ENCODE results near the gene GDF11.

Gene GDF11

GRCh38 chr12:55718015-55718414 is 24.9 kb upstream of the GDF11 start:
- H3K9me3 ChIP-seq (ENCODE audit: insufficient read depth, low read depth, low read length), result no peaks in the 10 kb centered on the region
- peak overlapping the region; percentile 86; the same call in 1 of the 2 replicates for H3K4me3 ChIP-seq (ENCODE audit: low read length)
- peak overlapping the region; percentile 91 for H3K27ac ChIP-seq (ENCODE audit: low read depth, low read length)
- H3K36me3 ChIP-seq (ENCODE audit: insufficient read depth, low read length), result peaks cover under 1% of the 10 kb centered on the region; the same call in 1 of the 2 replicates
- WGBS, result 36% methylated on average over 2 of the region's 4 CpGs
- peaks cover 33% of the 10 kb centered on the region for H3K4me1 ChIP-seq (ENCODE audit: insufficient read depth, low read length)
- peak overlapping the region; percentile 90; the same call in 1 of the 2 replicates for H3K9ac ChIP-seq (ENCODE audit: low read depth, low read length)
- 0 out of 2 replicates have a peak, but pooled peaks cover 1% of the 10 kb centered on the region for H3K27me3 ChIP-seq (ENCODE audit: insufficient read depth, low read length)

- no peaks in the 10 kb centered on the region for H3K9me3 ChIP-seq (ENCODE audit: insufficient read depth, low read depth, low read length)
- H3K27me3 ChIP-seq (ENCODE audit: insufficient read depth, low read length), result no peaks in the 10 kb centered on the region
- 76% methylated on average over 4 of the region's 4 CpGs for WGBS
- H3K4me3 ChIP-seq (ENCODE audit: low read length), result peak overlapping the region; percentile 86; the same call in 1 of the 2 replicates
- peak overlapping the region; percentile 91 for H3K27ac ChIP-seq (ENCODE audit: low read depth, low read length)
- peak overlapping the region; percentile 46; the same call in 1 of the 2 replicates for H3K9ac ChIP-seq (ENCODE audit: low read depth, low read length)
- H3K36me3 ChIP-seq (ENCODE audit: insufficient read depth, low read length), result peaks cover 7% of the 10 kb centered on the region
- peaks cover 33% of the 10 kb centered on the region for H3K4me1 ChIP-seq (ENCODE audit: insufficient read depth, low read length)
Measured at GRCh38 chr12:55718624-55719275, 24.2 kb upstream of the GDF11 start.

DNA sequence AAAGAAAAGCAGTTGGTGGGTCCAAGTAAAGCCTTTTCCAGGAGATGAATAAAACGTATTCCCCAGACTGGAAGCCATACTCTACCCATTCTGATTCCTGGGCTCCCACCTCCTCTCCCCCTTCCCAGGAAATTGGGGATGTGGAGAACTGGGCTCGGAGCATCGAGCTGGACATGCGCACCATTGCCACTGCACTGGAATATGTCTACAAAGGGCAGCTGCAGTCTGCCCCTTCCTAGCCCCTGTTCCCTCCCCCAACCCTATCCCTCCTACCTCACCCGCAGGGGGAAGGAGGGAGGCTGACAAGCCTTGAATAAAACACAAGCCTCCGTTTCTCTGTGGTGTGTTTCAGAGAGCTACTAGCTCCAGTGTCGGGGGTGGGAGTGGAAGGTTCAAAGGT is 23.6 kb upstream of the GDF11 start:
- Histone ChIP-seq H3K4me3 (ENCODE audit: low read length) (no peak overlapping the region), H3K9me3 (ENCODE audit: insufficient read depth, low read depth, low read length) (no peaks in the 10 kb centered on the region), H3K36me3 (ENCODE audit: insufficient read depth, low read length) (peaks cover 13% of the 10 kb centered on the region), H3K27me3 (ENCODE audit: insufficient read depth, low read length) (no peaks in the 10 kb centered on the region), H3K9ac (ENCODE audit: low read depth, low read length) (no peak overlapping the region), H3K4me1 (ENCODE audit: insufficient read depth, low read length) (peaks cover 33% of the 10 kb centered on the region), H3K27ac (ENCODE audit: low read depth, low read length) (no peak overlapping the region)
- WGBS, result 86% methylated on average over 7 of the region's 7 CpGs

- Histone ChIP-seq H3K9me3 (ENCODE audit: insufficient read depth, low read depth, low read length) (no peaks in the 10 kb centered on the region), H3K9ac (ENCODE audit: low read depth, low read length) (no peak within 1 kb of the TSS), H3K27ac (ENCODE audit: low read depth, low read length) (no peak within 1 kb of the TSS), H3K4me3 (ENCODE audit: low read length) (no peak within 1 kb of the TSS), H3K36me3 (ENCODE audit: insufficient read depth, low read length) (peaks cover 19% of the 10 kb centered on the region), H3K27me3 (ENCODE audit: insufficient read depth, low read length) (no peaks in the 10 kb centered on the region), H3K4me1 (ENCODE audit: insufficient read depth, low read length) (peaks cover 32% of the 10 kb centered on the region)
- 91% methylated on average over 6 of the region's 6 CpGs for WGBS
Measured at GRCh38 chr12:55720071-55720564, 22.8 kb upstream of the GDF11 start, which contains the start of gene RDH5. TSS of gene RDH5 (plus strand) at chr12:55720393. CDS start at chr12:55721185, 792 bp downstream.

DNA sequence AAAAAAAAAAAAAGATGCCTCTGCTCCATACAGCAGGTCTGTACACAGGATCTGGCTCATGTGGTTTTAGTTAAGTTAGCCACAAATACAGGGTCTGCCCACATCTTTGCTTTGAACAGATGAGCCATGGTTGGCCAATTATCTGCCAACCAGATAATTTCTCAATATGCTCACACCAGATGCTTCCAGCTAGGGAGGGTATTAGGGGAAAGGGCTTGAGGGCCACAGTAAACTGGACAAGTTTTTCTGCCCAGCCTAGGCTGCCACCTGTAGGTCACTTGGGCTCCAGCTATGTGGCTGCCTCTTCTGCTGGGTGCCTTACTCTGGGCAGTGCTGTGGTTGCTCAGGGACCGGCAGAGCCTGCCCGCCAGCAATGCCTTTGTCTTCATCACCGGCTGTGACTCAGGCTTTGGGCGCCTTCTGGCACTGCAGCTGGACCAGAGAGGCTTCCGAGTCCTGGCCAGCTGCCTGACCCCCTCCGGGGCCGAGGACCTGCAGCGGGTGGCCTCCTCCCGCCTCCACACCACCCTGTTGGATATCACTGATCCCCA is 22.0 kb upstream of the GDF11 start:
- Histone ChIP-seq H3K9me3 (ENCODE audit: insufficient read depth, low read depth, low read length) (no peaks in the 10 kb centered on the region), H3K27me3 (ENCODE audit: insufficient read depth, low read length) (no peaks in the 10 kb centered on the region), H3K9ac (ENCODE audit: low read depth, low read length) (no peak overlapping the region), H3K4me3 (ENCODE audit: low read length) (no peak overlapping the region), H3K36me3 (ENCODE audit: insufficient read depth, low read length) (peaks cover 27% of the 10 kb centered on the region), H3K27ac (ENCODE audit: low read depth, low read length) (no peak overlapping the region), H3K4me1 (ENCODE audit: insufficient read depth, low read length) (peaks cover 27% of the 10 kb centered on the region)
- WGBS, result 69% methylated on average over 9 of the region's 9 CpGs

- no peak overlapping the region for H3K9ac ChIP-seq (ENCODE audit: low read depth, low read length)
- 87% methylated on average over 13 of the region's 14 CpGs for WGBS
- no peak overlapping the region for H3K27ac ChIP-seq (ENCODE audit: low read depth, low read length)
- no peak overlapping the region for H3K4me3 ChIP-seq (ENCODE audit: low read length)
- H3K4me1 ChIP-seq (ENCODE audit: insufficient read depth, low read length), result peaks cover 27% of the 10 kb centered on the region
- no peaks in the 10 kb centered on the region for H3K9me3 ChIP-seq (ENCODE audit: insufficient read depth, low read depth, low read length)
- no peaks in the 10 kb centered on the region for H3K27me3 ChIP-seq (ENCODE audit: insufficient read depth, low read length)
- H3K36me3 ChIP-seq (ENCODE audit: insufficient read depth, low read length), result peaks cover 34% of the 10 kb centered on the region
Measured at GRCh38 chr12:55721601-55722213, 21.2 kb upstream of the GDF11 start.

- peaks cover 36% of the 10 kb centered on the region for H3K36me3 ChIP-seq (ENCODE audit: insufficient read depth, low read length)
- H3K27me3 ChIP-seq (ENCODE audit: insufficient read depth, low read length), result no peaks in the 10 kb centered on the region
- H3K27ac ChIP-seq (ENCODE audit: low read depth, low read length), result no peak overlapping the region
- peaks cover 21% of the 10 kb centered on the region; the same call in 1 of the 2 replicates for H3K4me1 ChIP-seq (ENCODE audit: insufficient read depth, low read length)
- WGBS, result 97% methylated on average over 8 of the region's 8 CpGs
- H3K4me3 ChIP-seq (ENCODE audit: low read length), result no peak overlapping the region
- no peak overlapping the region for H3K9ac ChIP-seq (ENCODE audit: low read depth, low read length)
- H3K9me3 ChIP-seq (ENCODE audit: insufficient read depth, low read depth, low read length), result no peaks in the 10 kb centered on the region
Measured at GRCh38 chr12:55722948-55723347, 20.0 kb upstream of the GDF11 start.

GRCh38 chr12:55723516-55724225 is 19.3 kb upstream of the GDF11 start:
- H3K4me1 ChIP-seq (ENCODE audit: insufficient read depth, low read length), result peaks cover 14% of the 10 kb centered on the region; the same call in 1 of the 2 replicates
- no peaks in the 10 kb centered on the region for H3K27me3 ChIP-seq (ENCODE audit: insufficient read depth, low read length)
- H3K9me3 ChIP-seq (ENCODE audit: insufficient read depth, low read depth, low read length), result no peaks in the 10 kb centered on the region
- H3K27ac ChIP-seq (ENCODE audit: low read depth, low read length), result no peak overlapping the region
- WGBS, result 92% methylated on average over 10 of the region's 10 CpGs
- H3K4me3 ChIP-seq (ENCODE audit: low read length), result no peak overlapping the region
- H3K9ac ChIP-seq (ENCODE audit: low read depth, low read length), result no peak overlapping the region
- peaks cover 36% of the 10 kb centered on the region for H3K36me3 ChIP-seq (ENCODE audit: insufficient read depth, low read length)

DNA sequence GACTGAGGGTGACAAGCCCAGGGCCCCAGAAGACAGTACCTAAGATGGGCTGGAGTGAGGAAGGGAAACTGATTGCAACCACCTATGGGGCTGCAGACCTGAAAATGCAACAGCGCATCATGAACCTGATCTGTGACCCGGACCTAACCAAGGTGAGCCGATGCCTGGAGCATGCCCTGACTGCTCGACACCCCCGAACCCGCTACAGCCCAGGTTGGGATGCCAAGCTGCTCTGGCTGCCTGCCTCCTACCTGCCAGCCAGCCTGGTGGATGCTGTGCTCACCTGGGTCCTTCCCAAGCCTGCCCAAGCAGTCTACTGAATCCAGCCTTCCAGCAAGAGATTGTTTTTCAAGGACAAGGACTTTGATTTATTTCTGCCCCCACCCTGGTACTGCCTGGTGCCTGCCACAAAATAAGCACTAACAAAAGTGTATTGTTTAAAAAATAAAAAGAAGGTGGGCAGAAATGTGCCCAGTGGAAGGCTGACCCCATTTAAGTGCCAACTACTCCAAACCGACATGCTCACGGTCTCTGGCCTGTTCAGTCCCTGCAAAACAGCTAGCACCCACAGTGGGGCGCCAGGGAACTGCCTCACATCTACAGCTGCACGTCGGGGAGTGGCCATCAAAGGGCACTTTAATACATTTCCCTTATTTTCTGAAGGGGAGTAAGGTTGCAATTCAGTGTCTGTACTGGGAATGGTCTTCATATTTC is 18.5 kb upstream of the GDF11 start:
- Histone ChIP-seq H3K27me3 (ENCODE audit: insufficient read depth, low read length) (no peaks in the 10 kb centered on the region), H3K36me3 (ENCODE audit: insufficient read depth, low read length) (peaks cover 36% of the 10 kb centered on the region), H3K27ac (ENCODE audit: low read depth, low read length) (no peak overlapping the region), H3K4me1 (ENCODE audit: insufficient read depth, low read length) (peaks cover 7% of the 10 kb centered on the region; the same call in 1 of the 2 replicates), H3K4me3 (ENCODE audit: low read length) (no peak overlapping the region), H3K9me3 (ENCODE audit: insufficient read depth, low read depth, low read length) (no peaks in the 10 kb centered on the region), H3K9ac (ENCODE audit: low read depth, low read length) (no peak overlapping the region)
- 72% methylated on average over 11 of the region's 11 CpGs for WGBS

GRCh38 chr12:55724940-55725309 is 18.0 kb upstream of the GDF11 start:
- H3K27me3 ChIP-seq (ENCODE audit: insufficient read depth, low read length), result no peaks in the 10 kb centered on the region
- peaks cover 36% of the 10 kb centered on the region for H3K36me3 ChIP-seq (ENCODE audit: insufficient read depth, low read length)
- no peak overlapping the region for H3K9ac ChIP-seq (ENCODE audit: low read depth, low read length)
- H3K9me3 ChIP-seq (ENCODE audit: insufficient read depth, low read depth, low read length), result no peaks in the 10 kb centered on the region
- no peak overlapping the region for H3K4me3 ChIP-seq (ENCODE audit: low read length)
- no peak overlapping the region for H3K27ac ChIP-seq (ENCODE audit: low read depth, low read length)
- peaks cover 7% of the 10 kb centered on the region; the same call in 1 of the 2 replicates for H3K4me1 ChIP-seq (ENCODE audit: insufficient read depth, low read length)
- 87% methylated on average over 3 of the region's 3 CpGs for WGBS

All from HUES64 (cell line).